ENCODE measurements around the gene WDR83.
A peak's percentile ranks its signal among the peaks of the same experiment; 100 is the strongest.
"Not testable (repeated sequence)": the region's sequence is repeated elsewhere in the genome, so short reads cannot be mapped to it uniquely, and the experiment has no call there.

Gene WDR83

DNA sequence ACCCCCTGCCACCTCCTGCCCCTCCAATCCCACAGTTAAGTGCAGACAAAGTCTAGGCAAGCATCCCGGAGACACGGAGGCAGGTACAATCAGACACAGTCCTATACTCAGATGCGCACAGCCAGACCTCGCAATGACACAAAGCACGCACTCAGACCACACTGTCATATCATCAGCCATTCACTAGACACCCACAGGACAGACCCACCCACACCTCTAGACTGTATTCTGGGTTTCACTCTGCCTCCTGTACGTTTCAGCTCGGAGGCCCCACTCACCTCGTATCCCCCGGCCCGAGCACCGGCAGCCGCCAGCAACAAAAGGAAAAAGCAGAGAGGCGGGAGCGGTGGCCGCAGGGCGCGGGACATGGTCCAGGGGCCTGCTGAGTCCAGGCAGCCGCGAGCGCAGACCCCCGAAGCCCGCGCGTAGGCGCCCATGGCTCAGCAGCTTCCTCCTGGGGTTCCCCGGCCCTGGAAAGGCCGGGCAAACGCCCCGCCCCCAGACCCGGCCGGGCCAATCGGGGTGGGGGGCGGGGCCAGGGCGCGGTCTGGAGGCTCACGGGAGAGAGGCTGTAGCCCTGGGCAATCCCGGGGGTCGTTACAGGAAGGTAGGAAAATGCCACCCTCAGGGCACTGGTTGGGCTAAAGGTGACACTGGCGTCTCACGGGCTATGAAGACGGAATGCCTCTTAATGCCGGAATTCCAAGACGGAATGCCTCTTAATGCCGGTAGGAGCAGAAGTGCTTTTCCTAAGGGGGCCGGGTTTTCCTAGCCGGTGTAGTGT lies at the start of gene WDR83, which contains the start of gene MAN2B1:
TSS of gene WDR83 (plus strand) at position 543 of the 784 bp plus-strand sequence. CDS start 2,984 bp downstream, outside the sequence.
TSS of gene MAN2B1 (minus strand) at position 478 of the 784 bp plus-strand sequence. CDS start at position 437, 41 bp downstream.
- DNase-seq: peak; percentile 55

DNA sequence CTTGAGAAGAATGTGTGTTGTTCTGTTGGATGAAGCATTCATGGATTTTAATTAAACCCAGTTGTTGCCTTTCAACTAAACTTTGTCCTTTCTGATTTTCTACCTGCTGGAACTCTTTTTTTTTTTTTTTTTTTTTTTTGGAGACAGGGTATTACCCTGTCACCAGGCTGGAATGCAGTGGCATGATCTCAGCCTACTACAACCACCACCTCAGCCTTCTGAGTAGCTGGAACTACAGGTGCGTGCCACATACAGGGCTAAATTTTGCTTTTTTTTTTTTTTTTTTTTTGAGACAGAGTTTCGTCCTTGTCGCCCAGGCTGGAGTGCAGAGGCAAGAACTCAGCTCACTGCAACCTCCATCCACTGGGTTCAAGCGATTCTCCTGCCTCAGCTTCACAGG lies 49.0 kb upstream of the WDR83 start:
- no peak for DNase-seq

GRCh38 chr19:12621253-12622024 lies 45.2 kb upstream of the WDR83 start:
- DNase-seq: not testable (repeated sequence)

DNA sequence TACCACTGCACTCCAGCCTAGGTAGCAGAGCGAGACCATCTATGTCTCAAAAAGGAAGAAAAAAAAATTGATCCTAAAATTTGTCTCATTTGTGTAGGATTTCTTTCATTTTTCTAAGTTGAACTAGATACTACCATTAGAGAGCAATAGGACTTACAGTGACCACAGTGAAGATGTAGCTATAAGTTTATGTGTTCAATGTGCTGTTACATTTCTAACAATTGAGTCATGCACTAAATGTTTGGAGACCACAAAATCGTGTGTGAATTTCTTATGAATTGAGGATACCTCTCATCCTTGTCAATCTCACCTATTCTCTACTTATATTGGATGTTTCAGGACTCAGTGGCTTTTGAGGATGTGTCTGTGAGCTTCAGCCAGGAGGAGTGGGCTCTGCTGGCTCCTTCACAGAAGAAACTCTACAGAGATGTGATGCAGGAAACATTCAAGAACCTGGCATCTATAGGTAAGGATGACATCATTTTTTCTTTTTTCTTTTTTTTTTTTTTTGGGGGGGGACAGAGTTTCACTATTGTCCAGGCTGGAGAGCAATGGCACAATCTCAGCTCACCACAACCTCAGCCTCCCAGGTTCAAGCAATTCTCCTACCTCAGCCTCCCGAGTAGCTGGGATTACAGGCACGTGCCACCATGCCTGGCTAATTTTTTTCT lies 43.1 kb upstream of the WDR83 start:
- no peak for DNase-seq

- DNase-seq: no peak
These were observed 39.6 kb upstream of the WDR83 start for GRCh38 chr19:12626958-12627357.

DNA sequence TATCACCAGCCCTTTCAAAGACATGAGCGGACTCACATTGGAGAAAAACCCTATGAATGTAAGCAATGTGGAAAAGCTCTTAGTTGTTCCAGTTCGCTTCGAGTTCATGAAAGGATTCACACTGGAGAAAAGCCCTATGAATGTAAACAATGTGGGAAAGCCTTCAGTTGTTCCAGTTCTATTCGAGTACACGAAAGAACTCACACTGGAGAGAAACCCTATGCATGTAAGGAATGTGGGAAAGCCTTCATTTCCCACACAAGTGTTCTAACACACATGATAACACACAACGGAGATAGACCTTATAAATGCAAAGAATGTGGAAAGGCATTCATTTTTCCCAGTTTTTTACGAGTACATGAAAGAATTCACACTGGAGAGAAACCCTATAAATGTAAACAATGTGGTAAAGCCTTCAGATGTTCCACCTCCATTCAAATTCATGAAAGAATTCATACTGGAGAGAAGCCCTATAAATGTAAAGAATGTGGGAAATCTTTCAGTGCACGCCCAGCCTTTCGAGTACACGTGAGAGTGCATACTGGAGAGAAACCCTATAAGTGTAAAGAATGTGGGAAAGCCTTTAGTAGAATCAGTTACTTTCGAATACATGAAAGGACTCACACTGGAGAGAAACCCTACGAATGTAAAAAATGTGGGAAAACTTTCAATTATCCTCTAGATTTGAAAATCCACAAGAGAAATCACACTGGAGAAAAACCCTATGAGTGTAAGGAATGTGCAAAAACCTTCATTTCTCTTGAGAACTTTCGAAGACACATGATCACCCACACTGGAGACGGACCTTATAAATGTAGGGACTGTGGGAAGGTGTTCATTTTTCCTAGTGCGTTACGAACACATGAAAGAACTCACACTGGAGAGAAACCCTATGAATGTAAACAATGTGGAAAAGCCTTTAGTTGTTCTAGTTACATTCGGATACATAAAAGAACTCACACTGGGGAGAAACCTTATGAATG lies 38.3 kb upstream of the WDR83 start:
- DNase-seq: no peak

GRCh38 chr19:12629215-12629614 lies 37.4 kb upstream of the WDR83 start:
- no peak for DNase-seq

DNA sequence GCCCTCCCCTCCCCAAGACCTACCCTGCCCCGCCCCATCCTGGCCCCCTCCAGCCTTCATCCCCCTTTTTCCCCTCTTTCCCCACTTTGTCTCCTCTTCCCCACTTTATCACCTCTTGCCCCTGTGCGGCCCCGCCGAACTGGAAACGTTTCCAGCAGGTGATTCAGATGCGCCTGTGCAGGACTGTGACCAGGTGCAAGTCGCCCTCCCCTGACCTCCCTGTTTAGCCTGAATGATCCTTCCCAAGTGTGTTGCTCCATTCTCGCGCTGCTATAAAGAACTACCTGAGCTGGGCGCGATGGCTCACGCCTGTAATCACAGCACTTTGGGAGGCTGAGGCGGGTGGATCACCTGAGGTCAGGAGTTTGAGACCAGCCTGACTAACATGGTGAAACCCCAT lies 30.0 kb upstream of the WDR83 start:
- no peak for DNase-seq

DNA sequence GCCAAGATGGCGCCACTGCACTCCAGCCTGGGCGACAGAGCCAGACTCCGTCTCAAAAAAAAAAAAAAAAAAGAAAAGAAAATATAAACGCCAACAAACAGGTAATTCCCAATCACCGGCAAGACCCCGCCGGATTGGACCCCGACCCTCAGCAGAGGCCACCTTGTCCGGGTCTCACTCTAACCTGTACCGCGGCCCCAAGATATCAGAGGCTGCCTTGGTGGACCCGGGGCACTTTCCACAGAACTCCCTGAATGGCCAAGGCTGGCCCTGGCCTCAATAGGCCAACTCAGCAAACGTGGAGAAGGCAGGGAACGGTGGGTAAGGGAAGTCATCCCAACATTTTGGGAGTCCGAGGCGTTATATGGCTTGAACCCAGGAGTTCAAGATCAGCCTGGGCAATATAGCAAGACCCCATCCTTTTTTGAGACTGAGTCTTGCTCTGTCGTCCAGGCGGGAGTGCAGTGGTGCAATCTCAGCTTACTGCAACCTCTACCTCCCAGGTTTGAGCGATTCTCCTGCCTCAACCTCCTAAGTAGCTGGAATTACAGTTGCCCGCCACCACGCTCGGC lies 27.9 kb upstream of the WDR83 start:
- DNase-seq: no peak

DNA sequence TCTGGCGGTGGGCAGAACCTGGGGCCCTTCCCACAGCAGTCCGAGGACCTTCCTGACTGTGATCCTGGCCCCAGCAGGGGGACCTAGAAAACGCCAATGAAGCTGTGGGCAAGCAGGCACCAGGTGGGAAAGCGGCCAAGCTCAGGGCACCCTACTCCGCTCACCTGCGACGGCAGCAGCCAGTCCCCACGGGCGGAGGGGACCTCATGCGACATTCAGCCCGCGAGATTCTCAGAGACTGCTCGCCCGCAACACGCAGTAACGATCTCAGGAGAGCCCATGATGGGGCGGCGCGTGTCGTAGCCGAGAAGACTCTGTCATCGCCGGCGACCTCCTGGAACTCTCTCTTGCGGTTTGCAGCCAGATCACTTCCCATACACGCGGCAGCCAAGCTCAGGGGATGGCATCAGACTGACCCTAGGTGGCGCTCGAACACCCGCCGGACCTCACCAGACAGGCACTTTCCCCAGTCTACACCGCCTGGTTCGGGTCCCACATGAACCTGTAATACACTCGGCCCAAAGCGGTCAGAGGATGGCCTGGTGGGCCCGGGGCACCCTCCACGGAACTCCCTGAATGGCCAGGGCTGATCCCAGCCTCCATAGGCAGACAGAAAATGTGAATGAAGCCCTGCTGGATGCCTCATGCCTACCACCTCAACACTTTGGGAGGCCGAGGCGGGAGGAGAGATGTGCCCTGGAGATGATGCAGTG lies 26.6 kb upstream of the WDR83 start:
- peak; percentile 0 for DNase-seq

DNA sequence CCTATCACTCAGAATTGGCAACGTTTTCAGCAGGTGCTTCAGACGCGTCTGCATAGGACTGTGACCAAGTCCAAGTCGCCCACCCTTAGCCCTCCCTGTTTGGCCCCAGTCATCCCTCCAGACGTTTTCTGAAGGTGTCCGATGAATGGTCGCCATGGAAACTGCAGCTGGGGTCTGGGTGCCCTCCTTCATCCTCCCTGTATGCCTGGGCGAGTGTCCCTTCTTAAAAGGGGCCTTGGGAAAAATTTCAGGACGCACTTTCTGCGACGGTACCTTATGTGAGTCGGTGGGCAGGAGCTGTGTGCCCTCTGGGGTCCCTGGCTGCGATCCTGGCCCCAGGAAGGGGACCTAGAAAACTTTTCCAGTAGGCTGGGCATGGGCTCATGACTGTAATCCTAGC lies 25.2 kb upstream of the WDR83 start:
- no peak for DNase-seq

GRCh38 chr19:12642506-12642905 lies 24.1 kb upstream of the WDR83 start:
- DNase-seq: no peak

GRCh38 chr19:12643716-12644115 lies 22.9 kb upstream of the WDR83 start:
- DNase-seq: not testable (repeated sequence)

- DNase-seq: no peak
These were observed 20.1 kb upstream of the WDR83 start for GRCh38 chr19:12646551-12646950.

GRCh38 chr19:12647047-12647446 lies 19.6 kb upstream of the WDR83 start:
- no peak for DNase-seq

DNA sequence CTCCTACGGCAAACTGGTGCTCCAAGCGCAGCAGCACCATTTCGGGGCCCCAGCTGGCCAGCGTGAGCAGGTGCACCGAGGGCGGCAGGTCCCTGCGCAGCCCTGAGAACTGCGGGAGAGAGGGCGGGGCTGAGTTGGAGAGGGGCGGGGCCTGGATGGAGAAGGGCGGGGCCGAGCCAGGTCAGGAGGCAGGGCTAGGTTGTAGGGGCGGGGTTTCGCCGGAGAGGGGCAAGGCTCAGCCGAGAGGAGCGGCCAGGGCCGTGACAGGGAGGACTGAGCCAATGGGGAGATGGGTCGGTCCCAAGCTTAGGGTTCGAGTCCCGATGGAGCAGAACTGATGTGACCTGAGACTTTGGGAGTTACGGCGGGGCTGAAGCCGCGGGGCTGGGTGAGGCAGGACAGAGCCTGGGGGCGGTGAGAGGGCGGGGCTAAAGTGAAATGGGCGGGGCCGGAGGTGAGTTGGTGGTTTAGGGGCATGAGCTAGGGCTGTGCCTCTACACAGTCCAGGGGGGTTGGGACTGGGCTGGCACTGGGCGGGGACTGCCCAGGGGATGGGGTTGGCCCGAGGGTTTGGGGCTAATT lies 19.0 kb upstream of the WDR83 start:
- no peak for DNase-seq

- DNase-seq: no peak
These were observed 18.5 kb upstream of the WDR83 start for GRCh38 chr19:12648088-12648487.

DNA sequence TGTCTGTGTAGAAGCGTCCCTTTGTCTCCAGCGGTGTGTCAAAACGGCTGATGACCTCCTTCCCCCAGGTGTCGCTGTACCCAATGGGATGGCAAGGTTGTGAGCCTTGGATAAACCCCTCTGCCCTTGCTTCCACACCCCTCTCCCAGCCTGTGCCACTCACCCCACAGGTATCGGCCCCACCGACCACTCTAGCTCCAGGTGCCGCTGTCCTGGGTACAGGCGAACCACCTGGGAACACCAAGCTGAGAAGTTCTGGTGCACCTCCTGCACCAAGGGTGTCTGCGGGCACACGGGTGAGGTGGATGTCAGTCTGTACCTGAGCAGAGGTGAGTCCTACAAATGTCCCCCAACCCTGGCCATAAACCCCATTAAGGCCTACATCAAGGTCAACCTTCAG lies 16.7 kb upstream of the WDR83 start:
- DNase-seq: no peak

DNA sequence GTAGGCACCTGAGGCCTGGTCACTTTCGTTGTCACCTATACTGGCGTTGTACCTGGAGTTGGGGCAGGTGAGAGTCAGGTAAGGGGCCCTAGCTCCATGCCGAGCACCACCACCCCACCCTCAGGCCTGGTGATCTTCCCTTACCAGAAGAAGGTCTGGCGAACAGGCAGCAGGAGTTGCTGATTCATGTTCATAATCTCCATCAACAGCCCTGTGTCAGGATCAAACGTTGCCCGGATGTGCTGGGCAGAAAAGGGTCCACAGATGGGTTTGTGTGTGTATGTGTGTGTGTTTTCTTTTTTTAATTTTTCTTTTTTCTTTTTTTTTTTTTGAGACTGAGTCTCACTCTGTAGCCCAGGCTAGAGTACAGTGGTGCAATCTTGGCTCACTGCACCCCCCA lies 14.4 kb upstream of the WDR83 start:
- no peak for DNase-seq

GRCh38 chr19:12655546-12655945 lies 11.1 kb upstream of the WDR83 start:
- no peak for DNase-seq

All from NCI-H345 (cell line).